HepG2 (cell line): ENCODE measurements around the gene C1QTNF5. TPM values are rescaled to one million over a fixed set of nuclear protein-coding genes. Genes with fewer than 3 reads are reported as not detected.

Source experiments
- ARID5B ChIP-seq: IDR thresholded peaks from 2 replicates; pipeline ENCODE4 v1.4.0; 2020; ENCODE audit warnings: mild to moderate bottlenecking, missing genetic modification reagents
- BCLAF1 ChIP-seq: fragments of 450-650 bp; IDR thresholded peaks from 2 replicates; pipeline ENCODE4 v1.6.1; 2017; ENCODE audit warnings: mild to moderate bottlenecking
- ESRRA ChIP-seq: sonication (generic); formaldehyde crosslinking; IDR thresholded peaks from 2 replicates; pipeline ENCODE4 v1.5.1; 2020; ENCODE audit warnings: mild to moderate bottlenecking, low read depth, missing genetic modification reagents
- GATAD2A ChIP-seq: IDR thresholded peaks from 2 replicates; pipeline ENCODE4 v1.6.1; 2016
- GPN1 ChIP-seq: sonication (generic); formaldehyde crosslinking; IDR thresholded peaks from 2 replicates; pipeline ENCODE4 v1.5.1; 2020; ENCODE audit warnings: missing genetic modification reagents, borderline replicate concordance
- HIC2 ChIP-seq: sonication (generic); formaldehyde crosslinking; IDR thresholded peaks from 2 replicates; pipeline ENCODE4 v1.9.0; 2022; ENCODE audit warnings: low read depth, missing genetic modification reagents
- KDM5A ChIP-seq: fragments of 200-600 bp; sonication (generic); IDR thresholded peaks from 2 replicates; pipeline ENCODE4 v1.7.0; 2018; ENCODE audit warnings: antibody characterized with exemption, mild to moderate bottlenecking, low read length, borderline replicate concordance
- NCOA2 ChIP-seq: sonication (generic); formaldehyde crosslinking; IDR thresholded peaks from 2 replicates; pipeline ENCODE4 v1.8.0; 2022; ENCODE audit warnings: inconsistent platforms
- NR2F6 ChIP-seq, 2 experiments: IDR thresholded peaks; 2 replicates each; pipeline ENCODE4 v1.6.1; 2016; ENCODE audit warnings: antibody characterized with exemption in 1 of 2, mild to moderate bottlenecking in 1 of 2
- USF2 ChIP-seq, 2 experiments: sonication (generic) in 1 of 2; formaldehyde crosslinking in 1 of 2; IDR thresholded peaks; 2 replicates each; pipeline versions ENCODE4 v1.5.1 to v1.6.1; 2011 to 2020; ENCODE audit warnings: borderline replicate concordance in 1 of 2, low read depth in 1 of 2, low read length in 1 of 2, mild to moderate bottlenecking in 1 of 2, missing genetic modification reagents in 1 of 2, moderate library complexity in 1 of 2
- ZNF768 ChIP-seq: sonication (generic); formaldehyde crosslinking; IDR thresholded peaks from 2 replicates; pipeline ENCODE4 v1.4.0; 2020; ENCODE audit warnings: missing genetic modification reagents
- ZNF839 ChIP-seq: sonication (generic); formaldehyde crosslinking; IDR thresholded peaks from 2 replicates; pipeline ENCODE4 v1.4.0; 2020; ENCODE audit warnings: missing genetic modification reagents, mild to moderate bottlenecking, borderline replicate concordance
- polyA plus RNA-seq, 8 experiments: library from polyadenylated mRNA; depleted of rRNA in 3 of 8; stranded (reverse) in 7 of 8; unstranded in 1 of 8; fragments of >200 nt; fragmentation: Illumina TruSeq in 4 of 8; extraction: Trizol in 4 of 8; gene quantifications; 2 replicates each; pipeline versions ENCODE4 v1.2.1 to v1.2.3, GENCODE V29; 2011 to 2016; ENCODE audit warnings: low read depth in 4 of 8, missing spikeins in 1 of 8, mixed read lengths in 1 of 8; ENCODE audit not compliant: insufficient read depth in 1 of 8
- total RNA-seq, 5 experiments: library from RNA; depleted of rRNA; stranded (reverse); fragments of >200 nt; fragmentation: Illumina TruSeq; extraction: Trizol; gene quantifications; 2 replicates each; pipeline ENCODE4 v1.2.3, GENCODE V29; 2016; ENCODE audit warnings: low read depth in 1 of 5
- TF ChIP-seq, protein P1 (sequence below): sonication (generic); formaldehyde crosslinking; IDR thresholded peaks from 2 replicates; pipeline ENCODE4 v1.4.0; 2020; ENCODE audit warnings: missing genetic modification reagents

Gene C1QTNF5
- total and polyA plus RNA-seq, 2 of the 13 experiments (the other 11 are each of a cell fraction or from before 2014, with no cell fraction given) = 0.86 to 1.2 TPM

DNA sequence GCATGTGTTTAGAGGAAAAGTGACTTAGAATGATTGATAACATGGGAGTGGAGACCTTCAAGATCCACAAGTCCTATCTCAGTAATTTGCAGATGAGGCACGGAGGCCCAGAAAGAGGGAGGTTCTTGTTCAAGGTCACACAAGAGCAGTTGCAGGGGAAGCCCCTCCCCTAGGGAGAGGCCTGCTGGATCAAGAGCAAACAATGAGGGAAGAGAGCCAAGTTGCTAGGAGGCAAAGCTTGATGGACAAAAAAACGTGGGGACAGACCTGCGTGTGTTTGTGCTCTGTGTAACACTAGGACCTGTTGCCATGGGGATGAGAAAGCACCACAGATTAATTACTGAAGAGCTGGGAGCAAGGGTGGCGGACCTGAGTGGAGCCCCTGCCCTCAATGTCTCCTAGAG lies 12.2 kb upstream of the C1QTNF5 start (continued):
- TF ChIP-seq, protein P1, sequence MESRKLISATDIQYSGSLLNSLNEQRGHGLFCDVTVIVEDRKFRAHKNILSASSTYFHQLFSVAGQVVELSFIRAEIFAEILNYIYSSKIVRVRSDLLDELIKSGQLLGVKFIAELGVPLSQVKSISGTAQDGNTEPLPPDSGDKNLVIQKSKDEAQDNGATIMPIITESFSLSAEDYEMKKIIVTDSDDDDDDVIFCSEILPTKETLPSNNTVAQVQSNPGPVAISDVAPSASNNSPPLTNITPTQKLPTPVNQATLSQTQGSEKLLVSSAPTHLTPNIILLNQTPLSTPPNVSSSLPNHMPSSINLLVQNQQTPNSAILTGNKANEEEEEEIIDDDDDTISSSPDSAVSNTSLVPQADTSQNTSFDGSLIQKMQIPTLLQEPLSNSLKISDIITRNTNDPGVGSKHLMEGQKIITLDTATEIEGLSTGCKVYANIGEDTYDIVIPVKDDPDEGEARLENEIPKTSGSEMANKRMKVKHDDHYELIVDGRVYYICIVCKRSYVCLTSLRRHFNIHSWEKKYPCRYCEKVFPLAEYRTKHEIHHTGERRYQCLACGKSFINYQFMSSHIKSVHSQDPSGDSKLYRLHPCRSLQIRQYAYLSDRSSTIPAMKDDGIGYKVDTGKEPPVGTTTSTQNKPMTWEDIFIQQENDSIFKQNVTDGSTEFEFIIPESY = 0 out of 2 replicates have a peak, but pooled peaks have one; percentile 10
- TF ChIP-seq ZNF768 (CRISPR knock-in tag) (no peak), GPN1 (CRISPR knock-in tag) (no peak), NCOA2 (CRISPR knock-in tag) (peak; percentile 31; the same call in 1 of the 2 replicates), NR2F6 (IDR thresholded peaks at IDR 0.05) (no peak), NR2F6 (CRISPR knock-in tag; IDR thresholded peaks at IDR 0.05) (0 out of 2 replicates have a peak, but pooled peaks have one; percentile 38), KDM5A (no peak), GATAD2A (CRISPR knock-in tag) (peak; percentile 82), USF2 (IDR thresholded peaks at IDR 0.05; ENCODE audit: low read depth, low read length) (no peak), USF2 (CRISPR knock-in tag; IDR thresholded peaks at IDR 0.05; ENCODE audit: borderline replicate concordance) (no peak), HIC2 (CRISPR knock-in tag) (no peak), ESRRA (CRISPR knock-in tag) (peak; percentile 74), ARID5B (CRISPR knock-in tag) (peak; percentile 74), ZNF839 (CRISPR knock-in tag) (no peak), BCLAF1 (no peak)
